AG04449 (cell line): ENCODE data around the gene SKIL.
"Not testable (repeated sequence)": the region's sequence is repeated elsewhere in the genome, so short reads cannot be mapped to it uniquely, and the experiment has no call there.

Source experiments
- CTCF ChIA-PET: fragments of 350-600 bp; formaldehyde crosslinking; extraction: SDS; loops from one replicate; lab custom pipeline; 2021; ENCODE audit warnings: antibody characterized with exemption; lab: Yijun Ruan, JAX
- POLR2A ChIA-PET: fragments of 400-600, 350-600 bp; formaldehyde crosslinking; extraction: SDS; loops from one replicate; lab custom pipeline; 2020; ENCODE audit warnings: antibody characterized with exemption, inconsistent platforms; lab: Yijun Ruan, JAX
- DNase-seq: peaks from one replicate; pipeline ENCODE4 v3.0.0-alpha.2; 2010; ENCODE audit warnings: low read depth, low spot score
- H3K4me3 ChIP-seq: 2 replicates; pipeline ENCODE4 v1.5.1; 2011; ENCODE audit warnings: low read depth, mild to moderate bottlenecking, control low read depth, low read length
- CTCF ChIP-seq: IDR thresholded peaks from one replicate; pipeline ENCODE4 v1.5.1; 2011; ENCODE audit warnings: mild to moderate bottlenecking, moderate library complexity, low read length, control low read depth, inconsistent platforms; ENCODE audit not compliant: insufficient read depth; ENCODE audit errors: missing control alignments

The SKIL gene

GRCh38 chr3:170322566-170323269 lies 34.8 kb upstream of the SKIL start:
- no peak for DNase-seq
- ChIA-PET CTCF (interaction anchor here (1.1 to 1.4 kb wide), 2 partner anchors 11 to 88 kb away, joined by 3 read pairs; no protein-coding TSS in a partner anchor), POLR2A (no interaction called here)
- H3K4me3 ChIP-seq = no peak overlapping the region
- no peak for TF ChIP-seq CTCF

GRCh38 chr3:170323331-170323730 lies 34.2 kb upstream of the SKIL start:
- no peak for TF ChIP-seq CTCF
- no peak overlapping the region for H3K4me3 ChIP-seq
- ChIA-PET POLR2A (no interaction called here), CTCF (interaction anchor here (0.7 to 1.8 kb wide), 4 partner anchors 11 to 486 kb away, joined by 3 to 6 read pairs (median 4); no protein-coding TSS in a partner anchor)
- DNase-seq = no peak

- TF ChIP-seq CTCF = no peak
- no peak for DNase-seq
- POLR2A ChIA-PET = no interaction called here
- CTCF ChIA-PET = interaction anchor here (1.6 to 1.8 kb wide), 2 partner anchors 17 kb away, joined by 4 to 6 read pairs; no protein-coding TSS in a partner anchor
- H3K4me3 ChIP-seq = no peak overlapping the region
Observed at GRCh38 chr3:170324962-170325361, 32.6 kb upstream of the SKIL start.

- ChIA-PET POLR2A (no interaction called here), CTCF (interaction anchor here (1.4 kb wide), 1 partner anchor 522 kb away, joined by 5 read pairs; no protein-coding TSS in a partner anchor)
Observed at GRCh38 chr3:170327040-170327808, 30.3 kb upstream of the SKIL start.

GRCh38 chr3:170327868-170328548 lies 29.5 kb upstream of the SKIL start:
- H3K4me3 ChIP-seq, DNase-seq, POLR2A ChIA-PET: not testable (repeated sequence)
- CTCF ChIA-PET = interaction anchor here (1.0 to 1.4 kb wide), 2 partner anchors 11 to 521 kb away, joined by 3 to 5 read pairs; no protein-coding TSS in a partner anchor

More at GRCh38 chr3:170327040-170327808, 30.3 kb upstream of the SKIL start:
- no peak for TF ChIP-seq CTCF
- no peak overlapping the region for H3K4me3 ChIP-seq
- DNase-seq = no peak

GRCh38 chr3:170330366-170330765 lies 27.1 kb upstream of the SKIL start:
- no peak overlapping the region for H3K4me3 ChIP-seq
- POLR2A ChIA-PET = no interaction called here
- no peak for DNase-seq
- CTCF ChIA-PET = no interaction called here
- TF ChIP-seq CTCF = no peak
